Activated T-cell treated with anti-CD3 and anti-CD28 coated beads for 24 hours (primary cell): Measurements from ENCODE around the gene ERG28.

Experiments used
- DNase-seq: peaks from one replicate; pipeline ENCODE4 v3.0.0-alpha.2; 2020; ENCODE audit warnings: low read depth

Gene ERG28

GRCh38 chr14:75658957-75659356 lies 1.7 kb downstream of the ERG28 start:
- DNase-seq = no peak

- no peak for DNase-seq
Observed at GRCh38 chr14:75657331-75657730, 3.3 kb downstream of the ERG28 start.

GRCh38 chr14:75655235-75655634 lies 5.4 kb downstream of the ERG28 start:
- no peak for DNase-seq

GRCh38 chr14:75654127-75654732 lies 6.4 kb downstream of the ERG28 start:
- DNase-seq = peak; percentile 76

GRCh38 chr14:75653563-75653962 lies 7.1 kb downstream of the ERG28 start:
- no peak for DNase-seq

GRCh38 chr14:75650253-75651058 lies 10.2 kb downstream of the ERG28 start:
- no peak for DNase-seq

- no peak for DNase-seq
Observed at GRCh38 chr14:75649773-75650172, 10.9 kb downstream of the ERG28 start.

- no peak for DNase-seq
Observed at GRCh38 chr14:75649337-75649736, 11.3 kb downstream of the ERG28 start.

GRCh38 chr14:75648066-75648838 lies 12.4 kb downstream of the ERG28 start:
- DNase-seq = no peak

- DNase-seq = no peak
Observed at GRCh38 chr14:75647640-75648039, 13.0 kb downstream of the ERG28 start.

GRCh38 chr14:75646762-75647161 lies 13.9 kb downstream of the ERG28 start:
- DNase-seq = no peak

- DNase-seq = no peak
Observed at GRCh38 chr14:75645056-75645455, 15.6 kb downstream of the ERG28 start.

- no peak for DNase-seq
Observed at GRCh38 chr14:75643985-75644384, 16.7 kb downstream of the ERG28 start.

GRCh38 chr14:75640876-75641275 lies 19.8 kb downstream of the ERG28 start:
- no peak for DNase-seq

- DNase-seq = no peak
Observed at GRCh38 chr14:75636100-75636692, 24.5 kb downstream of the ERG28 start.

- no peak for DNase-seq
Observed at GRCh38 chr14:75634848-75635247, 25.8 kb downstream of the ERG28 start.

- no peak for DNase-seq
Observed at GRCh38 chr14:75631453-75631831, 29.2 kb downstream of the ERG28 start.

GRCh38 chr14:75630695-75631452 lies 29.8 kb downstream of the ERG28 start:
- no peak for DNase-seq

GRCh38 chr14:75628816-75629215 lies 31.9 kb downstream of the ERG28 start:
- DNase-seq = no peak

GRCh38 chr14:75627406-75627805 lies 33.3 kb downstream of the ERG28 start:
- DNase-seq = no peak

- DNase-seq = no peak
Observed at GRCh38 chr14:75626863-75627262, 33.8 kb downstream of the ERG28 start.

GRCh38 chr14:75626396-75626795 lies 34.3 kb downstream of the ERG28 start:
- DNase-seq = no peak
